H1 (cell line): ENCODE data around the gene DIP2C. TPM values are rescaled to one million over a fixed set of nuclear protein-coding genes. Genes with fewer than 3 reads are reported as not detected.

Experiments
- HDAC6 ChIP-seq: IDR thresholded peaks from one replicate; pipeline ENCODE4 v1.7.1; 2012; ENCODE audit warnings: low read depth, mild to moderate bottlenecking, inconsistent platforms, low read length, moderate library complexity
- polyA plus RNA-seq, 7 experiments: library from polyadenylated mRNA; depleted of rRNA in 3 of 7; stranded (reverse) in 5 of 7; unstranded in 2 of 7; fragments of >200 nt in 5 of 7; fragments of 200-250 nt in 2 of 7; gene quantifications; 1 replicate in 5 of 7; 2 replicates in 1 of 7; 4 replicates in 1 of 7; pipeline versions ENCODE4 v1.2.1 to v1.2.3, GENCODE V29; 2011 to 2013; ENCODE audit warnings: missing spikeins in 2 of 7, mixed read lengths in 2 of 7
- total RNA-seq: library from RNA; stranded (reverse); fragmentation: NEBNext Ultra II Directional; extraction: Animal tissue kit (Norgen Biotek cat#: 25700); gene quantifications from 2 replicates; pipeline ENCODE4 v1.2.1, GENCODE V29; 2021
- TF ChIP-seq, protein P1 (sequence below): fragments of 300-600 bp; sonication (generic); IDR thresholded peaks from 2 replicates; pipeline ENCODE4 v1.7.1; 2012; ENCODE audit warnings: low read length, moderate library complexity, mild to moderate bottlenecking, inconsistent platforms; ENCODE audit not compliant: insufficient replicate concordance

DIP2C gene
- total and polyA plus RNA-seq, 2 of the 8 experiments (the other 6 are each of a cell fraction or from before 2014, with no cell fraction given), result 3.8 to 9.3 TPM

DNA sequence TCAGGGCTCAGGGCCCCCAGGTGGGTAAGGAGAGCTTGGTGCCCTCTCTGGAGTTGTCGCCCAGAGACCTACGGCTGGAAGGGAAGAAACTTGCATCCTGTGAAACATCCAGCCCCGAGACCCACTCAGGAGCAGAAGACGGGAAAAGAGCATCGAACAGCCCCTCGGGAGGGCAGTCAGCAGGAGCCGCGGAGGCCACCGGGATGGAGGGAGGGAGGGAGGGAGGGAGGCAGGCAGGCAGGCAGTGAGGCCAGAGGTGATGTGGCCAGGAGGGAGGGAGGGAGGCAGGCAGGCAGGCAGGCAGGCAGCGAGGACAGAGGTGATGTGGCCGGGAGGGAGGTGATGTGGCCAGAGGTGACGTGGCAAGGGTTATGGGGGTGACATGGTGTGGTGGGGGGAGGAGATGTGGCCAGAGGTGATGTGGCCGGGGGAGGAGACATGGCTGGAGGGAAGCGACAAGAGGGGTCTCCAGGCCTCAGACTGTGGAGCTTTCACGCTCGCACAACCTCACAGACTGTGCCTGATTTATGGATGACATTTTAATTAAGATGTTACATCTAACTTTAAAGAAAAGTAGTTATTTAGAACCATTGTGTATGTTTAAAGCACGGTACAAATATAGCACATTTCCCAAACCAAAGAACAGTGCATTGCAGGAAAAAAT is 141.1 kb downstream of the DIP2C start (continued):
- TF ChIP-seq, protein P1, sequence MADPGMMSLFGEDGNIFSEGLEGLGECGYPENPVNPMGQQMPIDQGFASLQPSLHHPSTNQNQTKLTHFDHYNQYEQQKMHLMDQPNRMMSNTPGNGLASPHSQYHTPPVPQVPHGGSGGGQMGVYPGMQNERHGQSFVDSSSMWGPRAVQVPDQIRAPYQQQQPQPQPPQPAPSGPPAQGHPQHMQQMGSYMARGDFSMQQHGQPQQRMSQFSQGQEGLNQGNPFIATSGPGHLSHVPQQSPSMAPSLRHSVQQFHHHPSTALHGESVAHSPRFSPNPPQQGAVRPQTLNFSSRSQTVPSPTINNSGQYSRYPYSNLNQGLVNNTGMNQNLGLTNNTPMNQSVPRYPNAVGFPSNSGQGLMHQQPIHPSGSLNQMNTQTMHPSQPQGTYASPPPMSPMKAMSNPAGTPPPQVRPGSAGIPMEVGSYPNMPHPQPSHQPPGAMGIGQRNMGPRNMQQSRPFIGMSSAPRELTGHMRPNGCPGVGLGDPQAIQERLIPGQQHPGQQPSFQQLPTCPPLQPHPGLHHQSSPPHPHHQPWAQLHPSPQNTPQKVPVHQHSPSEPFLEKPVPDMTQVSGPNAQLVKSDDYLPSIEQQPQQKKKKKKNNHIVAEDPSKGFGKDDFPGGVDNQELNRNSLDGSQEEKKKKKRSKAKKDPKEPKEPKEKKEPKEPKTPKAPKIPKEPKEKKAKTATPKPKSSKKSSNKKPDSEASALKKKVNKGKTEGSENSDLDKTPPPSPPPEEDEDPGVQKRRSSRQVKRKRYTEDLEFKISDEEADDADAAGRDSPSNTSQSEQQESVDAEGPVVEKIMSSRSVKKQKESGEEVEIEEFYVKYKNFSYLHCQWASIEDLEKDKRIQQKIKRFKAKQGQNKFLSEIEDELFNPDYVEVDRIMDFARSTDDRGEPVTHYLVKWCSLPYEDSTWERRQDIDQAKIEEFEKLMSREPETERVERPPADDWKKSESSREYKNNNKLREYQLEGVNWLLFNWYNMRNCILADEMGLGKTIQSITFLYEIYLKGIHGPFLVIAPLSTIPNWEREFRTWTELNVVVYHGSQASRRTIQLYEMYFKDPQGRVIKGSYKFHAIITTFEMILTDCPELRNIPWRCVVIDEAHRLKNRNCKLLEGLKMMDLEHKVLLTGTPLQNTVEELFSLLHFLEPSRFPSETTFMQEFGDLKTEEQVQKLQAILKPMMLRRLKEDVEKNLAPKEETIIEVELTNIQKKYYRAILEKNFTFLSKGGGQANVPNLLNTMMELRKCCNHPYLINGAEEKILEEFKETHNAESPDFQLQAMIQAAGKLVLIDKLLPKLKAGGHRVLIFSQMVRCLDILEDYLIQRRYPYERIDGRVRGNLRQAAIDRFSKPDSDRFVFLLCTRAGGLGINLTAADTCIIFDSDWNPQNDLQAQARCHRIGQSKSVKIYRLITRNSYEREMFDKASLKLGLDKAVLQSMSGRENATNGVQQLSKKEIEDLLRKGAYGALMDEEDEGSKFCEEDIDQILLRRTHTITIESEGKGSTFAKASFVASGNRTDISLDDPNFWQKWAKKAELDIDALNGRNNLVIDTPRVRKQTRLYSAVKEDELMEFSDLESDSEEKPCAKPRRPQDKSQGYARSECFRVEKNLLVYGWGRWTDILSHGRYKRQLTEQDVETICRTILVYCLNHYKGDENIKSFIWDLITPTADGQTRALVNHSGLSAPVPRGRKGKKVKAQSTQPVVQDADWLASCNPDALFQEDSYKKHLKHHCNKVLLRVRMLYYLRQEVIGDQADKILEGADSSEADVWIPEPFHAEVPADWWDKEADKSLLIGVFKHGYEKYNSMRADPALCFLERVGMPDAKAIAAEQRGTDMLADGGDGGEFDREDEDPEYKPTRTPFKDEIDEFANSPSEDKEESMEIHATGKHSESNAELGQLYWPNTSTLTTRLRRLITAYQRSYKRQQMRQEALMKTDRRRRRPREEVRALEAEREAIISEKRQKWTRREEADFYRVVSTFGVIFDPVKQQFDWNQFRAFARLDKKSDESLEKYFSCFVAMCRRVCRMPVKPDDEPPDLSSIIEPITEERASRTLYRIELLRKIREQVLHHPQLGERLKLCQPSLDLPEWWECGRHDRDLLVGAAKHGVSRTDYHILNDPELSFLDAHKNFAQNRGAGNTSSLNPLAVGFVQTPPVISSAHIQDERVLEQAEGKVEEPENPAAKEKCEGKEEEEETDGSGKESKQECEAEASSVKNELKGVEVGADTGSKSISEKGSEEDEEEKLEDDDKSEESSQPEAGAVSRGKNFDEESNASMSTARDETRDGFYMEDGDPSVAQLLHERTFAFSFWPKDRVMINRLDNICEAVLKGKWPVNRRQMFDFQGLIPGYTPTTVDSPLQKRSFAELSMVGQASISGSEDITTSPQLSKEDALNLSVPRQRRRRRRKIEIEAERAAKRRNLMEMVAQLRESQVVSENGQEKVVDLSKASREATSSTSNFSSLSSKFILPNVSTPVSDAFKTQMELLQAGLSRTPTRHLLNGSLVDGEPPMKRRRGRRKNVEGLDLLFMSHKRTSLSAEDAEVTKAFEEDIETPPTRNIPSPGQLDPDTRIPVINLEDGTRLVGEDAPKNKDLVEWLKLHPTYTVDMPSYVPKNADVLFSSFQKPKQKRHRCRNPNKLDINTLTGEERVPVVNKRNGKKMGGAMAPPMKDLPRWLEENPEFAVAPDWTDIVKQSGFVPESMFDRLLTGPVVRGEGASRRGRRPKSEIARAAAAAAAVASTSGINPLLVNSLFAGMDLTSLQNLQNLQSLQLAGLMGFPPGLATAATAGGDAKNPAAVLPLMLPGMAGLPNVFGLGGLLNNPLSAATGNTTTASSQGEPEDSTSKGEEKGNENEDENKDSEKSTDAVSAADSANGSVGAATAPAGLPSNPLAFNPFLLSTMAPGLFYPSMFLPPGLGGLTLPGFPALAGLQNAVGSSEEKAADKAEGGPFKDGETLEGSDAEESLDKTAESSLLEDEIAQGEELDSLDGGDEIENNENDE, result no peak
- no peak for TF ChIP-seq HDAC6
